Suprapubic skin (tissue), 3 donors: ENCODE measurements around the gene OR2B6.

Source experiments
- CTCF ChIP-seq, 2 donors: fragments of 200-600 bp in 1 of 2; fragments of 450-650 bp in 1 of 2; sonication (generic) in 1 of 2; IDR thresholded peaks; one replicate each; pipeline ENCODE4 v1.5.1; 2016 to 2019; ENCODE audit warnings: antibody characterized with exemption in 2 of 2, mild to moderate bottlenecking in 1 of 2, moderate library complexity in 1 of 2
- POLR2AphosphoS5 ChIP-seq, 3 donors: sonication (generic); formaldehyde crosslinking; IDR thresholded peaks; one replicate each; pipeline ENCODE4 v1.6.1; 2017; ENCODE audit warnings: antibody characterized with exemption in 3 of 3

DNA sequence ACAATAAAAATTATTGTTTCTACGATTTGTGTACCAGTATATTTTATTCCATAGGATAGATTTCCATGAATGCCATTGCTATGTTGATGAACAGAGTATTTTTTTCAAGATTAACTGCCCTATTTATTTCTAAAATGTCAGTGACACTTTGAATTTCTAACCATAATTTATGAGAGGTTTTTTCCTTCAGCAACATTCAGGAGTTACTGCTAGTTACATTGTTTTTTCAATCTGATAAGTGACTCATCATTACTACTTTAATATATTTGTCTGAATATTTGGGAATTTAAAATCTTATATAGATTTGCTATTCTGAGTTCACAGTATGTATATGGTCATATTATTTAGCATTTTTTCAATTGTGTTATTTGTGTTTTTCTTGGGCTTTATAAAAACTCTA lies 6.0 kb upstream of the OR2B6 start:
- TF ChIP-seq CTCF (IDR thresholded peaks at IDR 0.05) (no peak), POLR2AphosphoS5 (IDR thresholded peaks at IDR 0.05) (no peak)
